Measurements from ENCODE around the gene ZMIZ1.

ZMIZ1 gene

DNA sequence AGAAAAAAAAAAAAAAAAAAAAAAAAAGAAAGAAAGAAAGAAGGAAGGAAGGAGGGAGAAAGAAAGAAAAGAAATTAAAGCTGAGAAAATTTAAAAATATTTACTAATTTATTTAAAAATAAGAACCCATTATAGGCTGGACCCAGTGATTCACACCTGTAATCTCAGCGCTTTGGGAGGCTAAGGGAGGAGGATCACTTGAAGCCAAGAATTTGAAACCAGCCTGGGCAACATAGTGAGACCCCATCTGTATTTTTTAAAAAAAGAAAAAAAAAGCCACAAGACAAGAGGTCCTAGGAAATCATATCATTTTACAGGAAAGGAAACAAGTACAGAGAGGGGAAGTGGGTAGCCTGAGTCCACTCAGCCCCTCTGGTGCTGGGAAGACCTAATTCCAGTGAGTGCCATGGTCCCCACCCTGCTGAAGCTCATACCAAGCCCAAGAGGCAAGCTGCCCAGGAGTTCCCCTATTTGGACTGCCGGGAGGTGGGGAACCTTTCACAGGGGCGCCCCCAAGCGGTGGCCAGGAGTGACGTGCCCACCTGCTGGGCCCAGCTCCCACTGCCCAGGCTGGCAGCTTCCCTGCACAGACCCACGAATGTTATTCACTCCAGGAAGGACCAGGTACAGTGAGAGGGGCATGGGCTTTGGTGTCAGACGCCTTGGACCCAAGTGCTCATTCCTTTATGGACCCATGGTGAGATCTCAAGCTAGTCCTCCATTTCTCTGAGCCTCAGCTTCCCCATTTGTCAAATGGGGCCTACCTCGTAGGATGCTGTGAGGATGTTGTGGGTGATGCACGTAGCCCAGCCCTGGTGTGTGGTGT is 133.6 kb downstream of the ZMIZ1 start:
- DNase-seq (ENCODE audit: low spot score) (peak; percentile 61), FAIRE-seq (peak; percentile 81)

DNA sequence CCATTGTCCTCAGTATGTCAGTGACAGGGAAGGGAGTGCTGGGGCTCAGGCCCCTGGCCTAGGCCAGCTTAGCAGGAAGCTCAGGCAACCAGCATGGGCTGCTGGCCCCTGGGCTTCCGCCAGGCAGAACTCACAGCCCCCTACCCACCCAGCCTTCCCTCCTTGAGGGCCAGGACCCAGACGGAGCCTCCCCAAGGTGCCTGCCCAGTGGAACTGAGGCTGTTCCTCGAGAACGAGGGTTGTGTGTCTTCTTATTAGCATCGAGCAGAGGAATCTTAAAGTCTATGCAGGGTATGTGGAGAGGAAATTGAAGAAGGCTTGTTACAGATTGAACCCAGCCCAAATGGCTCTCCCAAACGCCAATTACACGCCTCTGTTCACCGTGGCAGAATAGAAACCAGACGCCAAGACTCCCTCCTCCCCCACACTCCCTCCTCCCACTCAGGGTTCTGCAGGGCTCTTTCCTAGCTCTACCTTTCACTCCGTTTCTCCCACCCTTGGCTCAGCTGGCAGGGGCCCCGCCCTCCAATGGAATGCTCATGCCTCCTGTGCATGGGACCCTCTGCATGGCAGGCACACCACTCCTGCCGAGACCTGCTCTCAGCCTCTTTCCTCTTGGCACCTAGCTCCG is 134.4 kb downstream of the ZMIZ1 start:
- DNase-seq (ENCODE audit: low spot score), result no peak
- FAIRE-seq, result no peak

DNA sequence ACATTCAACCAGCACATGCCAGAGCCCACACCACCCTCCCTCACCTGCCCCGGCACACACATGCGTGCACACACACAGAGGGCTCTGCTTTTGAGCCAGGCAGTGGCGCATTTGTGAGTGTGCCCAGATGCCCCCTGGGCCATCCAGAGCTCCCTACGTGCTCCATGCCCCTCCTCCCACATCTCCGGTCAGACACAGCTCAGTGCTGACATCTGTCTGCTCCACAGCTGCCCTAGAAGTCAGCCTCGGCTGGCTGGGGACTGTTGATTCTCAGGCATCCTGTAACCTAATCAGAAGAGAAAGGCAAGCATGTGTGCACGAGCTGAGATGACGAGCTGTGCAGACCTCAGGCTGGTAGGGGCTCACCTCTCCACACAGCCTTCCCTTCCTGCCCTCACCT is 135.1 kb downstream of the ZMIZ1 start:
- DNase-seq (ENCODE audit: low spot score) (no peak), FAIRE-seq (peak; percentile 92)

DNA sequence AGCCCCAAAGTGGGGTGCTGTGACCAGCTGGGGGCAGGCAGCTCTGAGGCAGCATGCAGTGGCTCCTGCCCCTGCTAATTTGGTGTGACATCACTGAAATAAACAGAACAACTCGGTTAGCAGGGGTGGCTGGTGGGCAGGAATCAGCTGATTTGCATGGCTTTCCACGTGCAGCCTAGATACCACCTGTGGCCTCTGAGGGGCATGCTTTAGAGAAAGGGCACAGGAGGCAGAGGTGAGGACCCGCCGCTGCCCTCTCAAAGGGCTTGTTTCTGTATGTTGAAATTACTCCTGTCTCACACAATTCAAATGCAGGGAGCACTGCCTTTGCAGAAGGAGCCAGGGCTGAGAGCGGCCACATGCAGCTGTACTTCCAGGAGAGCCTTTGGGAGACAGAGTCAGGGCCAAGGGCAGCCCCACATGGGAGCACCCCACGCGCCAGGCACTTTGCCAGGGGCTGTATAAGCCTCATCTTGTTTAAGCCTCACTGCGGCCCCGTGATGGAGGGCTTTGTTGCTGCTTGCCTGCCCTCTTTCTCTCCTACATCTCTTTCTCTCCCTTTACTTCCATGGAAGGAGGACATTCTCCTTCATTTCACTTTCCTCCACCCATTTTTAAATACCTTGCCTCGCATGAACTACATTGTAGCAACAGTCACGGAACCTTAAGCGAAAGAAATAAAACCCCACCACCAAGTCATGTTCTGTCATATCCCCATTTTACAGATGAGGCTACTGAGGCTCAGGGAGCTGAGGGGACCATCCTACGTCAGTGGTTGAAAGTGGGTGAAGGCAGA is 137.7 kb downstream of the ZMIZ1 start:
- no peak for FAIRE-seq
- no peak for DNase-seq (ENCODE audit: low spot score)

DNA sequence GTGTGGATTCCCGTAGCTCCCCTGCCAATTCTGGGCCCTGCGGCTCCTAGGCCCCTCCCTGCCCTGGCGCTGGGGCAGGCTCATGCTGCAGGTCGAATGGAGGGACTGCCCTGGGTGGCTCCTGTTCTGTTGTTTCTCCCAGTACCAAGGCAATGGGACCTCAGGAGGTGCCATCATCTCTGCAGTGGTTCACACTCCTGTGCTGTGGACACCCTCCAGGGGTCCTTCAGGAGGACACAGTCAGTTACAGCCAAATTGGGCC is 138.3 kb downstream of the ZMIZ1 start:
- no peak for FAIRE-seq
- DNase-seq (ENCODE audit: low spot score), result no peak

DNA sequence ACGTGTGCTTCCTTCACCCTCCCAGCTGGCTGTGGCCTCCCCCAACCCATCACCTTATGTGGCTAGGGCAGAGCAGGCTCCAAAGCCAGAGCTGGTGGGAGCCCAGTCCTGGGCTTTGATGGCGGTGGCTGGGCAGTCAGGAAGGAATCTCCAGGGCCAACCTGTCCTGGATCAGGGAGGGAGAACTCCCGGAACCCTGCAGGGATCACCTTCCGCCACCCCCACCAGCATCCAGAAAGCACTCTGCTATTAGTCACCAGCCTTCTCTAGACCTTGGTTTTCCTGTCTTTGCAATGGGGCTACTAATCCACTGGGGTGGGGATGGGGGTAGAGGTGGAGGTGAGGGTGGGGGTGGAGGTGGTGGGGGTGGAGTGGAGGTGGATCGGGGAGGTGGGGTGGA is 139.0 kb downstream of the ZMIZ1 start:
- DNase-seq (ENCODE audit: low spot score) (no peak), FAIRE-seq (no peak)

DNA sequence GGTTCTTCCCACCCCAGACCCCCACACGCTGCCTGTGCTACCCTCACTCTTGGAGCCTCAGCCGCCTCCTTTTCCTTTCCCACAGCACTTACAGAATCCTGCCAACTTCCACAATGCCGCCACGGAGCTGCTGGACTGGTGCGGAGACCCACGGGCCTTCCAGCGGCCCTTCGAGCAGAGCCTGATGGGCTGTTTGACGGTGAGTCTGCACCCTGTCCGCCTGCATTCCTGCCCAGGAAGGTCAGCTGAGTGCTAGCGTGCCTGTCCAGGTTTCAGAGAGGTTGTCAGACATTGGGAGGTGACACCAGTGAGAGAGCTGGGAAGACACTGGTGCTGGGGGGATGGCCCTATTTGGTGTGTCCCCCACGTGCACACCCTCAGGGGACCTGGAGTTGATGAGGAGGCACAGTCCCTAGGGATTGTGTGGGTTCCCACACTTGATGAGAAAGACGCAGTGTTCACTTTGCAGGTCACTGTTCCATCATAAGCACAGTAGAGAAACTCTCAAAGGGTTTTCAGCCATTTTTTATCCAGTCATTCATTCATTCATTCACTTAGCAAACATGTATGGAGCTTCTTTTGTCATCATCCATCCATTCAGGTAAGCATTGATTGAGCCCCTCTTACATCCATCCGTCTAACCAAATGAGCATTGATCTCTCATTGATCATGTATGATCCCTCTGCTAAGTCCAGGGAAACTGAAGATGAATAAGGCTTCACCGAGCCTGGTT is 139.7 kb downstream of the ZMIZ1 start:
- FAIRE-seq (no peak), DNase-seq (ENCODE audit: low spot score) (no peak)

DNA sequence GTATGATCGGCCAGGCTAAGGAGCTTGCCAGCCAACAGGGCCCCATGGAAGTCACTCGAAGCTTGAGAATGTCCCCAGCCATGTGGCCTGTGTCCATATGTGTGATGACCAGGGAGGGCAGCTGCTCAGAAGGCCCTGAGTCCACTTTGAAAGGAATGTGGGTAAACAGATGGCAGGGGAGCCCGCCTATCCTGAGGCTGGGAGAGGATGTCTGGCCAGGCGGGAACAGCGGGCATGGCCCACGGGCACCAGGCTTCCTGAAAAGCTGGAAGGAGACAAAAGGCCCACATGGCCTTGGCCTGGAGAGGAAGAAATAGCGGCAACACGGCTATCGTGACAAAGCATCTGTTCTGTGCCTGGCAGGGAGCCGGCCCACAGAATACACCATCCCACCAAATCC is 140.6 kb downstream of the ZMIZ1 start:
- no peak for FAIRE-seq
- DNase-seq (ENCODE audit: low spot score), result no peak

DNA sequence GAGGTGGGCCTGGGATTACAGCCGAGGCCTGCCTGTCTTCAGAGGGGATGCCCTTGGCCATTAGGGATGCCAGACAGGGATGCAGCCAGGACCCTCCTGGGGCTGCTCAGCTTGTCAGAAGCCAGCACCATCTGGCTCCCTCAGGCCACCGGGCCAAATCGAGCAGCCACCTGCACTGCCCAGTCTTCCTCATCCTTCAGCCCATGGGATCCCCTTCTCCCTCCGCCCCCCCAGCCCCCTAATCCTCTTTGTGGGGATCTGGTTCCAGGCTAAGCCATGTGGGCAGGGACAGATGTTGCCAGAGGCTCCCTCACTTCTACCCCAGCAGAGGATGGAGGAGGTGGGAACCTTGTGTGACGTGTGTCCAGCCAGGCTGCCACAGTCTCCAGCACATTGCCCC is 141.1 kb downstream of the ZMIZ1 start:
- FAIRE-seq, result no peak
- DNase-seq (ENCODE audit: low spot score), result no peak

DNA sequence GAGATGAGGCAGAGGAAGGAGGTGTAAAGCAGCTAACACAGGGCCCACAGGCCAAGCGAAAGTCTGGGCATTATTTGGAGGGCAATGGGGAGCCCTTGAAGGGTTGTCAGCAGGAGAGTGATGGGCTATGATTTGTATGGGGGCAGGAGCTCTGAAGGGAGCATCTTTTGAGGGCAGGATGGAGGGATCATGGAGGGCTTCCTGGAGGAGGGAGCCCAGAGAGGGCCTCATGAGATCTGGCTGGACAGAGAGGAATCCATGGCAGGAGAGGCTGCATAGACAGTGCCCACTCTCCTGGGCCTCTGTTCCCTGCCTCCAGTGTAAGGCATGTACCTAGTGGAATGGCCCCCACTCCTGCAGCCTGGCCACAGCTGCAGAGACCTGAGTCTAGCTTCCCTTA is 141.9 kb downstream of the ZMIZ1 start:
- DNase-seq (ENCODE audit: low spot score) (no peak), FAIRE-seq (no peak)

DNA sequence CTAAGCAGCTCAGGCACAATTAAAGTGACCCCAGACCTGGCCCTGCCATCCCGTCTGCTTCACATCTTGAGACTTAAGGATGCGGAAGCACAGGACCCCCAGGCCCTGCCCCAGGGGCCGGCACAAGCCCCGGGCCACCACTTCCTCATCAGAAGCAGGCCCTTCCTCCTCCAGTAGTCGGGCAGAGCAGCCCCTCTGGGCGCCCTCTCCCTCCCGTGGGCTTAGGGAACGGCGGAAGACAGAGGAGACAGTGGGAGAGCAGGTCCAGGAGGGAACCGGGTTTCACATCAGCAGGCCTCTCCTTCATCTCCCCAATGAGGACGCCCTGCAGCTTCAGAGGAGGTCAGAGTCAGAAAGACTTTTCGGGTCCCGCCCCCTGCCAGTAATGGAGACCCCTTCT is 142.8 kb downstream of the ZMIZ1 start:
- FAIRE-seq (no peak), DNase-seq (ENCODE audit: low spot score) (no peak)

DNA sequence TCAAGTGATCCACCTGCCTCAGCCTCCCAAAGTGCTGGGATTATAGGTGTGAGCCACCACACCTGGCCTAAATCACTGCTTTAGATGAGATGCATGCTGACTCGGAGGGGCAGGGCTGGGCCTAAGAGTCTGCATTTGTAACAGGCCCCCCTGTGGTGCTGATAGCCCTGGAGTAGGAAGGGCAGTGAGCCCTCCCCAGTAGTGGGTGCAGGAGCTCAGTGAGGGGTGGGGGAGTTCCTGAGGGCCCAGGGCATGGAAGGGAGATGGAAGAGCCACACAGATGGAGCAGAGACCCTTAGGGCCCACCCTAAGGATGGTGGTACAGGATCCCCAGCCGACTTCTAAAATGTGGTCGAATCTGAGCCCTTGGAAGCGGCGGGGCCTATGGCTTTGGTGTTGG is 146.8 kb downstream of the ZMIZ1 start:
- FAIRE-seq (no peak), DNase-seq (ENCODE audit: low spot score) (no peak)

DNA sequence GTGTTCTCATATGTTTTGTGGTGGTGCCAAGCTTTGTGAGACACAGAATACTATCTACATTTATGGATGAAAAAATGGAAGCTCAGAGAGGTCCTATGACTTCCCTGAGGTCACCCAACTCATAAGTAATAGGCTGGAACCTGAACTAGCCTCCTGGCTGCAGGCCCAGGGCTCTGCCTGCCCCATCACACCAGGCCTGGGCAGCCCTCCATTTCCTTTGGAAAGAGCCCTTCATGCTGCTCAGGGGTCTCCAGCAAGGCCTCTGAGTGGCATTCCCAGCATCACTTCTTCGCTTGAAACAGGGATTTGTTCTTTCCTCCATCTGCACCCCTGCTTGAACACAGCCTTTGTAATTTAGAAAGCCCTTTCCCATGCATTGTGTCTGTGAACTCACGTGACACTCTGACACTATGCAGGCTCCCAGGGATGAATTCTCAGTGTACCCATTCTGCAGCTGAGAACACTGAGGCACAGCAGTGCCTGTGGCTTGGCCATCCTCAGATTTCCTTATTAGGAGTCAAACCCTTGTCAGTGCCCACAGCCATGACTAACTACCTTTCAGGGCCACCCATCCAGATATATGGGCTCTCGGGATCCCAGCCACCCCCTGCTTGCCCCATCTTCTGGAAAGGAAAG is 150.7 kb downstream of the ZMIZ1 start:
- DNase-seq (ENCODE audit: low spot score) (no peak), FAIRE-seq (no peak)

DNA sequence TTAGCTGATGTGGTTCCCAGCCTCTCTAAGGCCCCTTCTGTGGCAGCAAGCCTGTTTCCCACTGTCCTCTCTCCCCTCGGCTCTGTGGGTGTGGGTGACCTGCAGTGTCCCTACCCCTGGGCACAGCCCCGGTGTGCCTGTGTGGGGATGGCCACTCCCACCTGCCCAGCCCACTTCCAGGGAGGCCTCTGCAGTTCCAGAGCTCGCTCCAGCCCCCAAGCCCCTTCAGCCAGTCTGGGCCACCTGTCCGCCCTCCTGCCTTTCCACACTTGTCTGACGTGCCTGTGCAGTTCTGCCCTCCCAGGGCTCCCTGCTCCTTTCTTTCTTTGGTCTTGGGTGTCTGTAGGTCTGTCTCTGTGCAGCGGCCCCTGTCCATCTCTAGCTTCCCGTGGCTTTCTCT is 151.5 kb downstream of the ZMIZ1 start:
- FAIRE-seq (no peak), DNase-seq (ENCODE audit: low spot score) (no peak)

DNA sequence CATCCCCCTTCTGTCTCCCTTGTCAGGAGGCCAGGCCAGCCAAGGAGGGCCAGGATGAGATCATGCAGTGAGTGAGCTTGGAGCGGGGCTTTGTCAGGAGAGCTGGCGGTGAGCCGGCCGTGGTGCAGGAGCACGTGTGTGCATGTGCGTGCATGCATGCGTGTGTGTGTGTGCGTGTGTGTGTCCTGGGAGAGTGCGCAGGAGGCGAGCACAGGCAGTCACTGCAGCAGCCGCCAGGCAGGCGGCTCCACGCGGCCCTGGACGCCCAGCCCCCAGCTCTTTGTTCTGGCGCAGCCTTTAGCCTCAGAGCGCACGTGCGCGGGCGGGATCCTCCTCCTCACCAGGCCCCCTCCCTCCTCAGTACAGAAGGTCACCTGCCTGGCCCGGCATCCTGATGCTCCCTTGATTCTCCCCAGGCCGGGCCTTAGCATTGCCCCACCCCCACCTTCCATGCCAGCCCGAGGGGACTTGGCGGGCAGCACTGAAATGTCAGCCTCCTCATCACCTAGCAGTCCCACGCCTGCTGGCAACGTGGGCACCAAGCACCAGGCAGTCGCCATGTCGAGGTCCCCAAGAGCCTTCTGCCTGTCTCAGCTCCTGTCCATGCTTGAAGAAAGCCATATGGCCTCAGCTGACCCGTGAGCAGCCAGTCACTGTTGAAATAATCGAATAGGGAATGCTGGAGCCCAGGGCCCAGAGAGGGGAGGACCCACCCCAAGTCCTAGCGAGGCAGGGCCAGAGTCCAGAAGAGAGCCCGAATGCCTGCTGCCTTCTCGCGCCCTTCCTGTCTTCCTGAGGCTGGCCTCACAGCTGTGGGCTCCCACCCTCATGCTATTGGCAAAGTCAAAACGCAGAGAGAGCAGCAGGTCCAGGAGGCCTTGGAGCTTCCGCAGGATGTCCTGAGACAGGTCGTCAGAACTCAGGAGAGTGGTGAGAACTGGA is 152.6 kb downstream of the ZMIZ1 start:
- no peak for FAIRE-seq
- DNase-seq (ENCODE audit: low spot score), result no peak

DNA sequence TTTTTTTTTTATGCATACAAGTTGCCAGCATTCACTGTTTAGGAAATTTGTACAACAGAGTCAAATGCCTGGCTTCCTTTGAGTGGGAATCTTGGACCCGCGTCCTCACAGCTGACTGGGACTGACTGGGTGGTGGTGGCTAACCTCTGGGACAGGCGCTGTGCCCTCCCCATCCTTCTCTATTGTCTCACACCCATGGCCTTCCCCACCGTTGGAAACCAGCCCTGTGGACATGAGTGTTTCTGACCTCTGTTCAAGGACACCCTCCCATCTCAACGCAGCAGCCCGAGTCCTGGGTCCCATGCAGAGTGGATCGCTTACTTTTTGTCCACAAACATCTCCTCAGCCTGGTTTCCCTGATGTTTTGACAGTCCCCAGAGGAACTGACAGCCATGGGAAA is 153.4 kb downstream of the ZMIZ1 start:
- DNase-seq (ENCODE audit: low spot score) (no peak), FAIRE-seq (no peak)

DNA sequence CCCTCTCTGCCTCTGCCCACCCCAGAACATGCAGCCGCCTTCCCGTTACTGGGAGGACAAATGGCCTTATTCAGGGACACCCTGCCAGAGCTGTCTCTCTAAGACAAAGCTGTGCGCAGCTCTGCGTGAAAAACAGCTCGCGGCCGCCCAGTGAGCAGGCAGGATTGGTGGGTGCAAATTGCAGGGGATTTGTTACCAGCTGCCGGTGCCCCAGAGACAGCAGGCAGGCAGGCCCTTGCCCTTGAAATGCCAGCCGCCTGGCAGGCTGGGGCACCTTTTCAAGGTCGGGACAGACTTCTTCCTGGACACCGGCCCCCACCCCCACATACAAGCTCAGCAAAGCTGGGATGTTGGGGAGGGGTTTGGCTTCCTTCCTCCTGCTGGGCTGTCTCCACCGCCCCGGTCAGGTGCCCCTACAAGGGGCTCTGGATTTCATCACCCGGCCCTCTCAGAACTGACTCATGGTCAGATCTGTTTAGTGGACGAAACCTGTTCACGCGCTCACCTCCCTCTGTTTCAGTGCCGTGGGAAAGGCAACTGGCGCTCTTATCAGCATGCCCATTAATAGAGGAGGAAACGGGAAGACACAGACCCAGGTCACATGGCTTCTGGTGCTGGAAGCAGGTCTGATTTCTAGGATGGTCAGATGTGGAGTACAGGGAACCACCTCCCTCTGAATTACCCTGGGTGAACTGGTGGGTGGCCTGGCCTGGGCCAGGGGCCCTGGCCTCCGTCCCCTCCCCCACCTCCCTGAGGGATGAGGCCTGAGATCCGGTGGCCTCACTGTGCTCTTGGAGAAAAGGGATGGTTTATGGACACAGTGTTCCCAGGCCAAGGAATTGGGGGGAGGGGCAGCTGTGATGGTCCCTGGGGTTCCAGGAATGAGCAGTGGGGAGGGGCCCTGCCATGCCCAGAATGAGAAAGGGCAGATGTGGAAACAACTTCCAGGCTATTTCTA is 154.6 kb downstream of the ZMIZ1 start:
- FAIRE-seq, result no peak
- DNase-seq (ENCODE audit: low spot score), result no peak

DNA sequence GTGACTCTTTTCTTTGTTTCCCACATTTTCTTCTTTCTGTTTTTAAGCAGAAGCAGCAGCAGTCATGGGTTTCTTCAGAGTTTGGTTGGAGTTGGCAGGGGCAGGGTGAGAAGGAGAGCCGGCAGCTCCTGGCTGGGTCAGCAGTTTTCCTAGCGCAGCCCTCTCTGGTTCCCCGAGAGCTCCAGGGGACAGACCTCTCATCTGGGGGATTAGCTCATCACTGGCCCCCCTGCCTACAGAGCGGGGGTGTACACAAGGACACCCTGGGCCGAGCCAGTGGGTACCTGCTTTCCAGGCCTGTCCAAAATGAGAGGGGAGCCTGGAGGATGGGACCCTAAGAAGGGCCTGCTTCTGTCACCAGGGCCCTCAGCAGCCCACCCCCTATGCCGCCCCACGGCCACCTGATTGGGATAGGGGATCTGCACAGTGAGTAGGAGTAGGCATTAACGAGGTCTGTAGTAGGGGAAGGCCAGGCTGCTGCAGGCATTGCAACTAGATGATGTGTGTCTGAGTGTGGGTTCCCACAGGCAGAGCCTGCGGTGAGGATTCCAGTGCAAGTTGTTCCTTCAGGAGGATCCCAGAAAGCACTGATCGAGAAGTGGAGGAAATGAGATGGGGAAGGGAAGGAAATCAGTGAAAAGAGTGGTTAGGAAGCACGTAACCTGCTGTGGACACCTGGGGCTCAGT is 155.6 kb downstream of the ZMIZ1 start:
- no peak for DNase-seq (ENCODE audit: low spot score)
- FAIRE-seq, result no peak

DNA sequence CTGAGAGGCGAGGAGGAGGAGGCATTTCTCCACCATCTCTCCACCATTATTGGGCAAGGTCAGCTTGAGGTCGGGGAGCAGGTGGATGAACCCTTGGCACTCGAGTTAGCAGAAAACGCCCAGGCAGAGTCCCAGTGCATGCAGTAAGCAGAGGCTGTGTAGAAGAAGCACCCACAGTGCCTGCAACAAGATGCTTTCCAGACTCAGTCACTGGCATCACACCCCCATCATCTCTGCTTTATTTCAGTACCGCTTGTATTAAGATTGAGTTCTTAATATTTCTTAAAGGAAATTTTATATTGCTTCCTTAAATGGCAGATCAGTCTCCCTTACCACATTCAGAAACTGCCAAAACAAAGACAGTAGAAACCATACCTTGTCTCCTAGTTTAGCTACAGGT is 156.2 kb downstream of the ZMIZ1 start:
- no peak for FAIRE-seq
- DNase-seq (ENCODE audit: low spot score), result no peak

All from urothelium cell line (cell line).